ENCODE data around the gene STAG3.

The STAG3 gene

GRCh38 chr7:100198266-100198665, 20.5 kb downstream of the STAG3 start:
- no peak for TF ChIP-seq CTCF (IDR thresholded peaks at IDR 0.05; ENCODE audit: insufficient read depth, missing control alignments)
- FAIRE-seq (no peak), DNase-seq (ENCODE audit: insufficient read length, low spot score) (no peak)

GRCh38 chr7:100200693-100201092, 23.0 kb downstream of the STAG3 start:
- DNase-seq (ENCODE audit: insufficient read length, low spot score) (no peak), FAIRE-seq (no peak)
- TF ChIP-seq CTCF (IDR thresholded peaks at IDR 0.05; ENCODE audit: insufficient read depth, missing control alignments), result no peak

- FAIRE-seq (no peak), DNase-seq (ENCODE audit: insufficient read length, low spot score) (no peak)
- no peak for TF ChIP-seq CTCF (IDR thresholded peaks at IDR 0.05; ENCODE audit: insufficient read depth, missing control alignments)
These were observed 26.7 kb downstream of the STAG3 start for GRCh38 chr7:100204454-100204853.

GRCh38 chr7:100208911-100209408, 31.2 kb downstream of the STAG3 start:
- no peak for DNase-seq (ENCODE audit: insufficient read length, low spot score)
- TF ChIP-seq CTCF (IDR thresholded peaks at IDR 0.05; ENCODE audit: insufficient read depth, missing control alignments), result no peak
- no peak for FAIRE-seq

GRCh38 chr7:100209493-100209892, 31.8 kb downstream of the STAG3 start:
- no peak for DNase-seq (ENCODE audit: insufficient read length, low spot score)
- no peak for TF ChIP-seq CTCF (IDR thresholded peaks at IDR 0.05; ENCODE audit: insufficient read depth, missing control alignments)
- no peak for FAIRE-seq

- DNase-seq (ENCODE audit: insufficient read length, low spot score), result no peak
- no peak for FAIRE-seq
- no peak for TF ChIP-seq CTCF (IDR thresholded peaks at IDR 0.05; ENCODE audit: insufficient read depth, missing control alignments)
These were observed 33.1 kb downstream of the STAG3 start for GRCh38 chr7:100210805-100211204.

GRCh38 chr7:100211342-100211780, 33.6 kb downstream of the STAG3 start:
- no peak for TF ChIP-seq CTCF (IDR thresholded peaks at IDR 0.05; ENCODE audit: insufficient read depth, missing control alignments)
- no peak for DNase-seq (ENCODE audit: insufficient read length, low spot score)
- FAIRE-seq, result no peak
